H9 (cell line): ENCODE data around the gene EEF1AKMT2. TPM values are rescaled to one million over a fixed set of nuclear protein-coding genes. Genes with fewer than 3 reads are reported as not detected.

Experiments
- DNase-seq: peaks from one replicate; pipeline ENCODE4 v3.0.0-alpha.2; 2017
- H2AFZ ChIP-seq: one replicate; pipeline ENCODE4 v1.6.1; 2013; ENCODE audit warnings: mild to moderate bottlenecking, low read length, control low read depth, moderate library complexity
- H2AK5ac ChIP-seq: 2 replicates; pipeline ENCODE4 v1.6.1; 2013; ENCODE audit warnings: low read length, control low read depth, mixed read lengths; ENCODE audit not compliant: insufficient read length
- H2BK120ac ChIP-seq: one replicate; pipeline ENCODE4 v1.6.1; 2013; ENCODE audit warnings: low read depth, mild to moderate bottlenecking, low read length, control low read depth, inconsistent platforms; ENCODE audit not compliant: poor library complexity, severe bottlenecking
- H2BK12ac ChIP-seq: 2 replicates; pipeline ENCODE4 v1.6.1; 2013; ENCODE audit warnings: low read length, control low read depth, mixed read lengths, low read depth; ENCODE audit not compliant: insufficient read length
- H2BK15ac ChIP-seq: 2 replicates; pipeline ENCODE4 v1.6.1; 2013; ENCODE audit warnings: low read depth, low read length, control low read depth
- H2BK20ac ChIP-seq: one replicate; pipeline ENCODE4 v1.6.1; 2013; ENCODE audit warnings: low read depth, mild to moderate bottlenecking, low read length, control low read depth, inconsistent platforms; ENCODE audit not compliant: poor library complexity, severe bottlenecking
- H2BK5ac ChIP-seq: 2 replicates; pipeline ENCODE4 v1.6.1; 2013; ENCODE audit warnings: low read length, control low read depth, mixed read lengths; ENCODE audit not compliant: insufficient read length
- H3K14ac ChIP-seq: 2 replicates; pipeline ENCODE4 v1.6.1; 2013; ENCODE audit warnings: low read length, control low read depth; ENCODE audit not compliant: insufficient read depth
- H3K18ac ChIP-seq: 2 replicates; pipeline ENCODE4 v1.6.1; 2013; ENCODE audit warnings: low read depth, mild to moderate bottlenecking, mixed read lengths, low read length, control low read depth; ENCODE audit not compliant: insufficient read length
- H3K23ac ChIP-seq: 2 replicates; pipeline ENCODE4 v1.6.1; 2013; ENCODE audit warnings: low read length, control low read depth, mixed read lengths, low read depth; ENCODE audit not compliant: insufficient read length
- H3K23me2 ChIP-seq: 2 replicates; pipeline ENCODE4 v1.6.1; 2013; ENCODE audit warnings: low read depth, mild to moderate bottlenecking, mixed read lengths, low read length, control low read depth; ENCODE audit not compliant: insufficient read length, poor library complexity, severe bottlenecking
- H3K27ac ChIP-seq: 2 replicates; pipeline ENCODE4 v1.5.1; 2013; ENCODE audit warnings: low read length, control low read depth, mixed read lengths, low read depth; ENCODE audit not compliant: insufficient read length
- H3K27me3 ChIP-seq: 2 replicates; pipeline ENCODE4 v1.6.1; 2013; ENCODE audit warnings: low read length, control low read depth, inconsistent platforms; ENCODE audit not compliant: insufficient read depth
- H3K4ac ChIP-seq: 2 replicates; pipeline ENCODE4 v1.6.1; 2013; ENCODE audit warnings: low read depth, mild to moderate bottlenecking, control low read depth, inconsistent platforms, low read length, moderate library complexity
- H3K4me1 ChIP-seq: 2 replicates; pipeline ENCODE4 v1.6.1; 2013; ENCODE audit warnings: low read length, control low read depth, inconsistent platforms; ENCODE audit not compliant: insufficient read depth
- H3K4me2 ChIP-seq: 2 replicates; pipeline ENCODE4 v1.6.1; 2013; ENCODE audit warnings: low read length, control low read depth, mixed read lengths; ENCODE audit not compliant: insufficient read length, insufficient read depth
- H3K56ac ChIP-seq: 2 replicates; pipeline ENCODE4 v1.6.1; 2013; ENCODE audit warnings: low read depth, mild to moderate bottlenecking, mixed read lengths, low read length, control low read depth; ENCODE audit not compliant: insufficient read length
- H3K79me1 ChIP-seq: 2 replicates; pipeline ENCODE4 v1.6.1; 2013; ENCODE audit warnings: low read depth, mild to moderate bottlenecking, moderate library complexity, low read length, control low read depth, inconsistent platforms; ENCODE audit not compliant: insufficient read depth, poor library complexity, severe bottlenecking
- H3K79me2 ChIP-seq: 2 replicates; pipeline ENCODE4 v1.6.1; 2013; ENCODE audit warnings: low read length, control low read depth, inconsistent platforms; ENCODE audit not compliant: insufficient read depth
- H3K9ac ChIP-seq: 2 replicates; pipeline ENCODE4 v1.6.1; 2013; ENCODE audit warnings: low read length, control low read depth, mixed read lengths; ENCODE audit not compliant: insufficient read length; ENCODE audit errors: extremely low read depth
- H3K9me3 ChIP-seq: one replicate; pipeline ENCODE4 v1.6.1; 2013; ENCODE audit warnings: low read depth, low read length, inconsistent platforms; ENCODE audit not compliant: control insufficient read depth
- H3T11ph ChIP-seq: one replicate; pipeline ENCODE4 v1.6.1; 2013; ENCODE audit warnings: mild to moderate bottlenecking, low read length, control low read depth, inconsistent platforms
- H4K20me1 ChIP-seq: one replicate; pipeline ENCODE4 v1.6.1; 2013; ENCODE audit not compliant: control insufficient read depth, insufficient read length, insufficient read depth
- H4K5ac ChIP-seq: 2 replicates; pipeline ENCODE4 v1.6.1; 2013; ENCODE audit warnings: low read depth, mild to moderate bottlenecking, mixed read lengths, low read length, control low read depth; ENCODE audit not compliant: insufficient read length
- H4K8ac ChIP-seq: replicated peaks from 2 replicates; pipeline ENCODE4 v1.6.1; 2013; ENCODE audit warnings: low read length, control low read depth, mixed read lengths, low read depth; ENCODE audit not compliant: insufficient read length
- H4K91ac ChIP-seq: 2 replicates; pipeline ENCODE4 v1.6.1; 2013; ENCODE audit warnings: low read depth, mild to moderate bottlenecking, moderate library complexity, mixed read lengths, low read length, control low read depth; ENCODE audit not compliant: insufficient read length
- H3K27ac Mint-ChIP-seq, 3 experiments: 2 replicates in 2 of 3; 3 replicates in 1 of 3; pipeline ENCODE4 v1.8.0; 2020 to 2021; ENCODE audit warnings: mixed read lengths in 3 of 3, mild to moderate bottlenecking in 1 of 3, moderate library complexity in 1 of 3
- H3K27me3 Mint-ChIP-seq: 2 replicates; pipeline ENCODE4 v1.8.0; 2021; ENCODE audit warnings: low read depth, mild to moderate bottlenecking, moderate library complexity, mixed read lengths
- H3K36me3 Mint-ChIP-seq, 3 experiments: 2 replicates in 2 of 3; 3 replicates in 1 of 3; pipeline ENCODE4 v1.8.0; 2020 to 2021; ENCODE audit warnings: low read depth in 3 of 3, mixed read lengths in 3 of 3; ENCODE audit not compliant: insufficient read depth in 1 of 3
- H3K4me1 Mint-ChIP-seq, 2 experiments: 2 replicates each; pipeline ENCODE4 v1.8.0; 2020; ENCODE audit warnings: mixed read lengths in 2 of 2
- H3K4me3 Mint-ChIP-seq, 2 experiments: 2 replicates in 1 of 2; 3 replicates in 1 of 2; pipeline ENCODE4 v1.8.0; 2020 to 2021; ENCODE audit warnings: mild to moderate bottlenecking in 2 of 2, mixed read lengths in 2 of 2, moderate library complexity in 1 of 2
- H3K9me3 Mint-ChIP-seq, 2 experiments: 2 replicates in 1 of 2; 3 replicates in 1 of 2; pipeline ENCODE4 v1.8.0; 2020; ENCODE audit warnings: mild to moderate bottlenecking in 2 of 2, mixed read lengths in 2 of 2, moderate library complexity in 1 of 2
- WGBS: extraction: QIAGEN DNeasy Blood & Tissue Kit; methylation state at CpG from one replicate; pipeline ENCODE4 v1.1.7; 2013; ENCODE audit warnings: missing lambda C conversion rate, low lambda C conversion rate, mixed read lengths; ENCODE audit not compliant: insufficient read length; ENCODE audit errors: extremely low coverage; 5-methylcytosine and 5-hydroxymethylcytosine counted together
- total RNA-seq: library from RNA; stranded (reverse); gene quantifications from 2 replicates; pipeline ENCODE4 v1.2.1, GENCODE V29; 2021
- TF ChIP-seq, protein P1 (sequence below): fragments of 200-600 bp; sonication (generic); conservative IDR thresholded peaks from 3 replicates; pipeline ENCODE4 v1.8.0; 2021; ENCODE audit warnings: antibody characterized with exemption, mild to moderate bottlenecking

The EEF1AKMT2 gene
- total RNA-seq, 1 experiment from 2014 or later, result 19.0 TPM

DNA sequence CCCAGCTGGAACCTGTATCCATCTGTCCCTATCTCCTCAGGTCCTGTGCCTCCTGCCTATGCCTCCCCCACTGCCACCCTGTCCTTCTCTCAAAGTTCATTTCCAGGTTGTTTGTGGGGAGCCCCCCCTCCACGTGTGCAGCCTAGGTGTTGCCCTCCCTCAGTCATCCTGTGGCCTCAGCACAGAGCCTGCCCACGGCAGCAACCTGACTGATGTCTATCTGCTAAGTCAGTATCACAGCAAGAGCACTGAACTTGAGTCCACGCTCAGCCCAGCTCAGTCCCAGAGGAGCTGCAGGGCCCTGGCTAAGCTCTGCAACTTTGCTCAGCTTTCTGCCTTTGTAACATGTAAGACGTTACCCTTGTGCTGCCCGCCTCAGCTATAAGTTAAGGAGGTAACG, 76.2 kb downstream of the EEF1AKMT2 start:
- no peaks in the 10 kb centered on the region for H3K79me2 ChIP-seq
- no CpG with 5 or more reads among the region's 6 CpGs for WGBS
- no peak overlapping the region for H3K4ac ChIP-seq

More for the DNA sequence above, 76.2 kb downstream of the EEF1AKMT2 start:
- no peaks in the 10 kb centered on the region; the same call in 1 of the 2 replicates for H3K27me3 Mint-ChIP-seq
- Histone ChIP-seq H3T11ph (no peak overlapping the region), H4K20me1 (no peaks in the 10 kb centered on the region), H2AK5ac (no peak overlapping the region), H3K4me1 (0 out of 2 replicates have a peak, but pooled peaks cover 3% of the 10 kb centered on the region), H3K14ac (no peak overlapping the region), H3K79me1 (peaks cover 5% of the 10 kb centered on the region), H3K4me2 (no peak overlapping the region), H2BK12ac (no peak overlapping the region), H3K27me3 (no peaks in the 10 kb centered on the region), H2BK5ac (no peak overlapping the region), H3K9ac (no peak overlapping the region), H2BK120ac (no peak overlapping the region), H2AFZ (no peak overlapping the region), H2BK15ac (no peak overlapping the region), H4K91ac (no peak overlapping the region), H2BK20ac (no peak overlapping the region), H3K23me2 (no peaks in the 10 kb centered on the region), H3K9me3 (no peaks in the 10 kb centered on the region), H4K5ac (no peak overlapping the region), H4K8ac (no peak overlapping the region), H3K23ac (no peak overlapping the region), H3K18ac (no peak overlapping the region), H3K27ac (no peak overlapping the region), H3K56ac (no peak overlapping the region)
- H3K36me3 Mint-ChIP-seq, result no peaks in the 10 kb centered on the region
- TF ChIP-seq, protein P1, sequence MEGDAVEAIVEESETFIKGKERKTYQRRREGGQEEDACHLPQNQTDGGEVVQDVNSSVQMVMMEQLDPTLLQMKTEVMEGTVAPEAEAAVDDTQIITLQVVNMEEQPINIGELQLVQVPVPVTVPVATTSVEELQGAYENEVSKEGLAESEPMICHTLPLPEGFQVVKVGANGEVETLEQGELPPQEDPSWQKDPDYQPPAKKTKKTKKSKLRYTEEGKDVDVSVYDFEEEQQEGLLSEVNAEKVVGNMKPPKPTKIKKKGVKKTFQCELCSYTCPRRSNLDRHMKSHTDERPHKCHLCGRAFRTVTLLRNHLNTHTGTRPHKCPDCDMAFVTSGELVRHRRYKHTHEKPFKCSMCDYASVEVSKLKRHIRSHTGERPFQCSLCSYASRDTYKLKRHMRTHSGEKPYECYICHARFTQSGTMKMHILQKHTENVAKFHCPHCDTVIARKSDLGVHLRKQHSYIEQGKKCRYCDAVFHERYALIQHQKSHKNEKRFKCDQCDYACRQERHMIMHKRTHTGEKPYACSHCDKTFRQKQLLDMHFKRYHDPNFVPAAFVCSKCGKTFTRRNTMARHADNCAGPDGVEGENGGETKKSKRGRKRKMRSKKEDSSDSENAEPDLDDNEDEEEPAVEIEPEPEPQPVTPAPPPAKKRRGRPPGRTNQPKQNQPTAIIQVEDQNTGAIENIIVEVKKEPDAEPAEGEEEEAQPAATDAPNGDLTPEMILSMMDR, result no peak
- no peak for DNase-seq
- peak overlapping the region in 1 of 3 experiments; percentile 26; a peak in 2 of 7 replicates for H3K27ac Mint-ChIP-seq
- no peak overlapping the region for H3K4me3 Mint-ChIP-seq
- H3K9me3 Mint-ChIP-seq, result no peaks in the 10 kb centered on the region
- peaks cover 17 to 18% of the 10 kb centered on the region in 2 experiments for H3K4me1 Mint-ChIP-seq
